HEK293 (cell line): ENCODE measurements around the gene CDC42.

Source experiments
- ATF2 ChIP-seq: fragments of 450-650 bp; formaldehyde crosslinking; IDR thresholded peaks from 2 replicates; pipeline ENCODE4 v1.5.1; 2016; ENCODE audit warnings: missing biosample characterization, missing genetic modification characterization, low read depth
- IKZF3 ChIP-seq: fragments of 450-650 bp; IDR thresholded peaks from 2 replicates; pipeline ENCODE4 v1.5.0; 2018; ENCODE audit warnings: missing biosample characterization, mild to moderate bottlenecking, missing genetic modification characterization, moderate library complexity
- MEIS1 ChIP-seq: sonication (generic); formaldehyde crosslinking; IDR thresholded peaks from 2 replicates; pipeline ENCODE4 v1.8.1; 2022; ENCODE audit warnings: missing genetic modification reagents, mild to moderate bottlenecking, borderline replicate concordance
- MYNN ChIP-seq: fragments of 450-650 bp; formaldehyde crosslinking; IDR thresholded peaks from 2 replicates; pipeline ENCODE4 v1.5.1; 2016; ENCODE audit warnings: missing biosample characterization, missing genetic modification characterization, borderline replicate concordance
- PRDM6 ChIP-seq: fragments of 450-650 bp; formaldehyde crosslinking; IDR thresholded peaks from 2 replicates; pipeline ENCODE4 v1.5.1; 2017; ENCODE audit warnings: missing biosample characterization, missing genetic modification characterization
- SETDB1 ChIP-seq: IDR thresholded peaks from one replicate; pipeline ENCODE4 v1.6.1; 2017; ENCODE audit warnings: mild to moderate bottlenecking, low read length, moderate library complexity, mixed read lengths; ENCODE audit not compliant: insufficient read length
- ZBTB21 ChIP-seq: fragments of 450-650 bp; formaldehyde crosslinking; IDR thresholded peaks from 2 replicates; pipeline ENCODE4 v1.5.1; 2017; ENCODE audit warnings: missing biosample characterization, missing genetic modification characterization
- ZBTB7A ChIP-seq: fragments of 450-650 bp; formaldehyde crosslinking; IDR thresholded peaks from 2 replicates; pipeline ENCODE4 v1.5.1; 2016; ENCODE audit warnings: low read depth, missing biosample characterization, missing genetic modification characterization
- ZEB2 ChIP-seq: fragments of 450-650 bp; formaldehyde crosslinking; IDR thresholded peaks from 2 replicates; pipeline ENCODE4 v1.5.1; 2016; ENCODE audit warnings: missing biosample characterization, missing genetic modification characterization
- ZFP37 ChIP-seq: fragments of 450-650 bp; formaldehyde crosslinking; IDR thresholded peaks from 2 replicates; pipeline ENCODE4 v1.5.1; 2016; ENCODE audit warnings: missing biosample characterization, missing genetic modification characterization
- ZNF146 ChIP-seq: fragments of 450-650 bp; formaldehyde crosslinking; IDR thresholded peaks from 2 replicates; pipeline ENCODE4 v1.5.1; 2016; ENCODE audit warnings: missing biosample characterization, missing genetic modification characterization
- ZNF155 ChIP-seq: fragments of 450-650 bp; formaldehyde crosslinking; IDR thresholded peaks from 2 replicates; pipeline ENCODE4 v1.5.1; 2016; ENCODE audit warnings: missing biosample characterization, missing genetic modification characterization
- ZNF16 ChIP-seq: fragments of 450-650 bp; formaldehyde crosslinking; IDR thresholded peaks from 2 replicates; pipeline ENCODE4 v1.5.1; 2016; ENCODE audit warnings: low read depth, missing biosample characterization, missing genetic modification characterization
- ZNF184 ChIP-seq: fragments of 450-650 bp; IDR thresholded peaks from 2 replicates; pipeline ENCODE4 v1.5.1; 2018; ENCODE audit warnings: missing biosample characterization, mild to moderate bottlenecking, missing genetic modification characterization
- ZNF280C ChIP-seq: fragments of 450-650 bp; formaldehyde crosslinking; IDR thresholded peaks from 2 replicates; pipeline ENCODE4 v1.5.1; 2016; ENCODE audit warnings: missing biosample characterization, missing genetic modification characterization
- ZNF394 ChIP-seq: fragments of 450-650 bp; formaldehyde crosslinking; IDR thresholded peaks from 2 replicates; pipeline ENCODE4 v1.5.1; 2016; ENCODE audit warnings: missing biosample characterization, missing genetic modification characterization, mild to moderate bottlenecking, moderate library complexity, borderline replicate concordance
- ZNF433 ChIP-seq: fragments of 450-650 bp; formaldehyde crosslinking; IDR thresholded peaks from 2 replicates; pipeline ENCODE4 v1.5.1; 2016; ENCODE audit warnings: missing biosample characterization, missing genetic modification characterization, low read depth
- ZNF561 ChIP-seq: fragments of 450-650 bp; IDR thresholded peaks from 2 replicates; pipeline ENCODE4 v1.5.1; 2018; ENCODE audit warnings: missing biosample characterization, missing genetic modification characterization, borderline replicate concordance
- TF ChIP-seq, protein P1 (sequence below): fragments of 450-650 bp; formaldehyde crosslinking; IDR thresholded peaks from 2 replicates; pipeline ENCODE4 v1.5.1; 2016; ENCODE audit warnings: missing biosample characterization, missing genetic modification characterization
- TF ChIP-seq, protein P2 (sequence below): fragments of 450-650 bp; formaldehyde crosslinking; IDR thresholded peaks from 2 replicates; pipeline ENCODE4 v1.5.1; 2017; ENCODE audit warnings: missing biosample characterization, missing genetic modification characterization
- TF ChIP-seq, protein P3 (sequence below): fragments of 450-650 bp; IDR thresholded peaks from 2 replicates; pipeline ENCODE4 v1.5.1; 2018; ENCODE audit warnings: missing biosample characterization, mild to moderate bottlenecking, missing genetic modification characterization
- TF ChIP-seq, protein P4 (sequence below): fragments of 450-650 bp; formaldehyde crosslinking; IDR thresholded peaks from 2 replicates; pipeline ENCODE4; 2016; ENCODE audit warnings: missing biosample characterization, missing genetic modification characterization

Gene CDC42

GRCh38 chr1:22114083-22115012 lies 61.8 kb downstream of the CDC42 start (continued):
- TF ChIP-seq ZNF280C (tag by site-specific recombination): no peak
- TF ChIP-seq ZEB2 (tag by site-specific recombination): peak; percentile 80; the same call in 1 of the 2 replicates
- TF ChIP-seq, protein P1, sequence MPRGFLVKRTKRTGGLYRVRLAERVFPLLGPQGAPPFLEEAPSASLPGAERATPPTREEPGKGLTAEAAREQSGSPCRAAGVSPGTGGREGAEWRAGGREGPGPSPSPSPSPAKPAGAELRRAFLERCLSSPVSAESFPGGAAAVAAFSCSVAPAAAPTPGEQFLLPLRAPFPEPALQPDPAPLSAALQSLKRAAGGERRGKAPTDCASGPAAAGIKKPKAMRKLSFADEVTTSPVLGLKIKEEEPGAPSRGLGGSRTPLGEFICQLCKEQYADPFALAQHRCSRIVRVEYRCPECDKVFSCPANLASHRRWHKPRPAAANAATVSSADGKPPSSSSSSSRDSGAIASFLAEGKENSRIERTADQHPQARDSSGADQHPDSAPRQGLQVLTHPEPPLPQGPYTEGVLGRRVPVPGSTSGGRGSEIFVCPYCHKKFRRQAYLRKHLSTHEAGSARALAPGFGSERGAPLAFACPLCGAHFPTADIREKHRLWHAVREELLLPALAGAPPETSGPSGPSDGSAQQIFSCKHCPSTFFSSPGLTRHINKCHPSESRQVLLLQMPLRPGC (tag by site-specific recombination): no peak
- TF ChIP-seq, protein P2, sequence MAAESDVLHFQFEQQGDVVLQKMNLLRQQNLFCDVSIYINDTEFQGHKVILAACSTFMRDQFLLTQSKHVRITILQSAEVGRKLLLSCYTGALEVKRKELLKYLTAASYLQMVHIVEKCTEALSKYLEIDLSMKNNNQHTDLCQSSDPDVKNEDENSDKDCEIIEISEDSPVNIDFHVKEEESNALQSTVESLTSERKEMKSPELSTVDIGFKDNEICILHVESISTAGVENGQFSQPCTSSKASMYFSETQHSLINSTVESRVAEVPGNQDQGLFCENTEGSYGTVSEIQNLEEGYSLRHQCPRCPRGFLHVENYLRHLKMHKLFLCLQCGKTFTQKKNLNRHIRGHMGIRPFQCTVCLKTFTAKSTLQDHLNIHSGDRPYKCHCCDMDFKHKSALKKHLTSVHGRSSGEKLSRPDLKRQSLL (tag by site-specific recombination): no peak
- no peak for TF ChIP-seq ZNF433
- no peak for TF ChIP-seq ZNF146 (tag by site-specific recombination)
- TF ChIP-seq, protein P3, sequence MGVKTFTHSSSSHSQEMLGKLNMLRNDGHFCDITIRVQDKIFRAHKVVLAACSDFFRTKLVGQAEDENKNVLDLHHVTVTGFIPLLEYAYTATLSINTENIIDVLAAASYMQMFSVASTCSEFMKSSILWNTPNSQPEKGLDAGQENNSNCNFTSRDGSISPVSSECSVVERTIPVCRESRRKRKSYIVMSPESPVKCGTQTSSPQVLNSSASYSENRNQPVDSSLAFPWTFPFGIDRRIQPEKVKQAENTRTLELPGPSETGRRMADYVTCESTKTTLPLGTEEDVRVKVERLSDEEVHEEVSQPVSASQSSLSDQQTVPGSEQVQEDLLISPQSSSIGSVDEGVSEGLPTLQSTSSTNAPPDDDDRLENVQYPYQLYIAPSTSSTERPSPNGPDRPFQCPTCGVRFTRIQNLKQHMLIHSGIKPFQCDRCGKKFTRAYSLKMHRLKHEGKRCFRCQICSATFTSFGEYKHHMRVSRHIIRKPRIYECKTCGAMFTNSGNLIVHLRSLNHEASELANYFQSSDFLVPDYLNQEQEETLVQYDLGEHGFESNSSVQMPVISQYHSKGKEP (tag by site-specific recombination): no peak
- no peak for TF ChIP-seq MEIS1 (CRISPR knock-in tag)
- TF ChIP-seq ZFP37: no peak
- TF ChIP-seq ZBTB21 (tag by site-specific recombination): no peak; the same call in 1 of the 2 replicates
- TF ChIP-seq SETDB1: no peak
- TF ChIP-seq, protein P4, sequence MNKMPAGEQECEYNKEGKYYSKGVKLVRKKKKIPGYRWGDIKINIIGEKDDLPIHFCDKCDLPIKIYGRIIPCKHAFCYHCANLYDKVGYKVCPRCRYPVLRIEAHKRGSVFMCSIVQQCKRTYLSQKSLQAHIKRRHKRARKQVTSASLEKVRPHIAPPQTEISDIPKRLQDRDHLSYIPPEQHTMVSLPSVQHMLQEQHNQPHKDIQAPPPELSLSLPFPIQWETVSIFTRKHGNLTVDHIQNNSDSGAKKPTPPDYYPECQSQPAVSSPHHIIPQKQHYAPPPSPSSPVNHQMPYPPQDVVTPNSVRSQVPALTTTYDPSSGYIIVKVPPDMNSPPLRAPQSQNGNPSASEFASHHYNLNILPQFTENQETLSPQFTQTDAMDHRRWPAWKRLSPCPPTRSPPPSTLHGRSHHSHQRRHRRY (tag by site-specific recombination): no peak
- peak; percentile 64; the same call in 1 of the 2 replicates for TF ChIP-seq ZNF561
- no peak for TF ChIP-seq ZNF184 (tag by site-specific recombination)
- TF ChIP-seq MYNN: no peak
- no peak for TF ChIP-seq ZNF16
- no peak for TF ChIP-seq PRDM6 (tag by site-specific recombination)
- TF ChIP-seq ZBTB7A (tag by site-specific recombination): no peak
- TF ChIP-seq IKZF3 (tag by site-specific recombination): peak; percentile 79
- TF ChIP-seq ATF2 (tag by site-specific recombination): no peak
- TF ChIP-seq ZNF155 (tag by site-specific recombination): no peak
- peak; percentile 61; the same call in 1 of the 2 replicates for TF ChIP-seq ZNF394 (tag by site-specific recombination)
